SK-N-SH (cell line): ENCODE measurements around the gene ETNK2. TPM values are rescaled to one million over a fixed set of nuclear protein-coding genes. Genes with fewer than 3 reads are reported as not detected.

ENCODE experiments used
- CTCF ChIA-PET: fragments of 300-600, 350-600 bp; formaldehyde crosslinking; extraction: SDS; loops from one replicate; lab custom pipeline; 2021; lab: Yijun Ruan, JAX
- POLR2A ChIA-PET: fragments of 350-600 bp; sonication (Branson Sonifier 250); formaldehyde crosslinking; extraction: SDS; loops from one replicate; lab custom pipeline; 2020; ENCODE audit warnings: antibody characterized with exemption, inconsistent platforms; lab: Yijun Ruan, JAX
- DNase-seq: peaks from one replicate; pipeline ENCODE4 v3.0.0; 2012
- H2AFZ ChIP-seq: fragments of 200-600 bp; sonication (generic); 2 replicates; pipeline ENCODE4 v1.8.1; 2016; ENCODE audit warnings: antibody characterized with exemption, mild to moderate bottlenecking, low read depth
- H3F3A ChIP-seq: fragments of 200-600 bp; sonication (generic); replicated peaks from 2 replicates; pipeline ENCODE3; 2016; ENCODE audit warnings: antibody characterized with exemption, mild to moderate bottlenecking; ENCODE audit not compliant: insufficient read depth
- H3K27ac ChIP-seq, 2 experiments: fragments of 200-500 bp in 1 of 2; fragments of 200-600 bp in 1 of 2; sonication (Bioruptor generic) in 1 of 2; sonication (generic), shearing (Covaris generic) in 1 of 2; 2 replicates each; pipeline versions ENCODE4 v1.5.1 to v1.6.1; 2014 to 2016; ENCODE audit warnings: low read depth in 2 of 2, inconsistent platforms in 1 of 2, low read length in 1 of 2, mild to moderate bottlenecking in 1 of 2, mixed read lengths in 1 of 2
- H3K27me3 ChIP-seq: fragments of 200-600 bp; sonication (generic), shearing (Covaris generic); 2 replicates; pipeline ENCODE4 v1.6.1; 2016; ENCODE audit warnings: mixed run types; ENCODE audit not compliant: insufficient read depth
- H3K36me3 ChIP-seq, 2 experiments: fragments of 200-500 bp in 1 of 2; fragments of 200-600 bp in 1 of 2; sonication (Bioruptor generic) in 1 of 2; sonication (generic) in 1 of 2; replicated peaks in 1 of 2; 2 replicates each; pipeline versions ENCODE3 to v1.5.1; 2014 to 2016; ENCODE audit warnings: low read length in 1 of 2, mild to moderate bottlenecking in 1 of 2; ENCODE audit not compliant: insufficient read depth in 2 of 2, control insufficient read depth in 1 of 2
- H3K4me1 ChIP-seq, 2 experiments: fragments of 200-500 bp in 1 of 2; fragments of 200-600 bp in 1 of 2; sonication (Bioruptor generic) in 1 of 2; sonication (generic), shearing (Covaris generic) in 1 of 2; 2 replicates each; pipeline versions ENCODE4 v1.5.1 to v1.6.1; 2014 to 2016; ENCODE audit warnings: low read depth in 1 of 2, low read length in 1 of 2, mixed run types in 1 of 2; ENCODE audit not compliant: insufficient read depth in 2 of 2, control insufficient read depth in 1 of 2
- H3K4me2 ChIP-seq: fragments of 200-600 bp; sonication (generic), shearing (Covaris generic); 2 replicates; pipeline ENCODE4 v1.6.1; 2017; ENCODE audit warnings: mixed run types
- H3K4me3 ChIP-seq, 2 experiments: fragments of 200-500 bp in 1 of 2; fragments of 200-600 bp in 1 of 2; sonication (Bioruptor generic) in 1 of 2; sonication (generic), shearing (Covaris generic) in 1 of 2; 2 replicates each; pipeline versions ENCODE4 v1.5.1 to v1.8.1; 2014 to 2016; ENCODE audit warnings: low read depth in 2 of 2, inconsistent platforms in 1 of 2, low read length in 1 of 2, mild to moderate bottlenecking in 1 of 2, mixed read lengths in 1 of 2, moderate library complexity in 1 of 2
- H3K79me2 ChIP-seq: fragments of 200-600 bp; sonication (generic); 2 replicates; pipeline ENCODE4 v1.8.1; 2017; ENCODE audit warnings: mild to moderate bottlenecking; ENCODE audit not compliant: insufficient read depth
- H3K9ac ChIP-seq: fragments of 200-600 bp; sonication (generic); 2 replicates; pipeline ENCODE4 v1.6.1; 2017; ENCODE audit warnings: mixed run types
- H3K9me2 ChIP-seq: fragments of 200-600 bp; sonication (generic); 2 replicates; pipeline ENCODE4 v1.6.1; 2017; ENCODE audit warnings: mixed run types
- H3K9me3 ChIP-seq: fragments of 200-600 bp; sonication (generic); 2 replicates; pipeline ENCODE4 v1.6.1; 2017; ENCODE audit warnings: mixed run types, mild to moderate bottlenecking, moderate library complexity
- H4K20me1 ChIP-seq: fragments of 200-600 bp; sonication (generic); 2 replicates; pipeline ENCODE4 v1.6.1; 2017; ENCODE audit warnings: mild to moderate bottlenecking, mixed run types; ENCODE audit not compliant: insufficient read depth
- CTCF ChIP-seq: fragments of 200-600 bp; sonication (generic); IDR thresholded peaks from 2 replicates; pipeline ENCODE4 v1.6.1; 2017; ENCODE audit warnings: antibody characterized with exemption, mild to moderate bottlenecking, moderate library complexity
- EZH2phosphoT487 ChIP-seq: fragments of 200-600 bp; sonication (generic); IDR thresholded peaks from 2 replicates; pipeline ENCODE4 v1.6.1; 2017; ENCODE audit warnings: low read depth, mixed run types, mild to moderate bottlenecking, antibody characterized with exemption, moderate library complexity, borderline replicate concordance
- FOSL2 ChIP-seq: IDR thresholded peaks from 2 replicates; pipeline ENCODE4 v1.4.0; 2012; ENCODE audit warnings: low read depth, mild to moderate bottlenecking, moderate library complexity, borderline replicate concordance
- GABPA ChIP-seq: IDR thresholded peaks from 2 replicates; pipeline ENCODE4 v1.4.0; 2012; ENCODE audit warnings: low read depth, mild to moderate bottlenecking
- JUND ChIP-seq: IDR thresholded peaks from 2 replicates; pipeline ENCODE4 v1.4.0; 2012
- MAX ChIP-seq: IDR thresholded peaks from 2 replicates; pipeline ENCODE4 v1.4.0; 2012; ENCODE audit warnings: low read depth
- MXI1 ChIP-seq: IDR thresholded peaks from 2 replicates; pipeline ENCODE4 v1.6.1; 2012; ENCODE audit warnings: mild to moderate bottlenecking, low read depth, low read length, improper control_type of control experiment
- POLR2AphosphoS5 ChIP-seq: IDR thresholded peaks from 2 replicates; pipeline ENCODE4 v1.6.1; 2012; ENCODE audit warnings: low read depth, low read length
- RAD21 ChIP-seq: IDR thresholded peaks from 2 replicates; pipeline ENCODE4 v1.6.1; 2012; ENCODE audit warnings: mild to moderate bottlenecking, low read length
- RCOR1 ChIP-seq: fragments of 150-350 bp; IDR thresholded peaks from 2 replicates; pipeline ENCODE4 v1.6.1; 2017; ENCODE audit warnings: antibody characterized with exemption, low read length
- RFX5 ChIP-seq: IDR thresholded peaks from 2 replicates; pipeline ENCODE4 v1.6.1; 2012; ENCODE audit warnings: mild to moderate bottlenecking, improper control_type of control experiment, low read length
- SMC3 ChIP-seq: IDR thresholded peaks from 2 replicates; pipeline ENCODE4 v1.6.1; 2012; ENCODE audit warnings: low read depth, low read length, improper control_type of control experiment
- TAF1 ChIP-seq: IDR thresholded peaks from 2 replicates; pipeline ENCODE4 v1.6.1; 2012; ENCODE audit warnings: low read depth, mild to moderate bottlenecking, low read length, moderate library complexity, borderline replicate concordance
- TEAD4 ChIP-seq: IDR thresholded peaks from 2 replicates; pipeline ENCODE4 v1.4.0; 2012; ENCODE audit warnings: mild to moderate bottlenecking, borderline replicate concordance; ENCODE audit not compliant: insufficient read depth
- YY1 ChIP-seq: IDR thresholded peaks from 2 replicates; pipeline ENCODE4 v1.4.0; 2012; ENCODE audit warnings: low read depth, mild to moderate bottlenecking
- ZBTB33 ChIP-seq: IDR thresholded peaks from 2 replicates; pipeline ENCODE4 v1.4.0; 2012; ENCODE audit warnings: low read depth, borderline replicate concordance
- WGBS: methylation state at CpG from one replicate; pipeline ENCODE4 v1.1.6; 2017; ENCODE audit warnings: low lambda C conversion rate; 5-methylcytosine and 5-hydroxymethylcytosine counted together
- polyA plus RNA-seq, 3 experiments: library from polyadenylated mRNA; depleted of rRNA; stranded (reverse); fragments of >200 nt; gene quantifications; 2 replicates each; pipeline ENCODE4 v1.2.3, GENCODE V29; 2012

ETNK2 gene
- polyA plus RNA-seq, 1 of the 3 experiments (the other 2 are of a cell fraction) = 16.1 TPM

- Histone ChIP-seq H3K27ac (peak overlapping the region in 1 of 2 experiments; percentile 11; a peak in 1 of 4 replicates), H3K36me3 (no peaks in the 10 kb centered on the region), H3K4me3 (no peak overlapping the region), H3K9me3 (no peaks in the 10 kb centered on the region), H3K4me2 (no peak overlapping the region), H3K9me2 (no peaks in the 10 kb centered on the region), H4K20me1 (no peaks in the 10 kb centered on the region), H3K4me1 (peaks cover 32 to 57% of the 10 kb centered on the region in 2 experiments), H3K79me2 (no peaks in the 10 kb centered on the region), H3F3A (peaks cover 22% of the 10 kb centered on the region), H3K9ac (no peak overlapping the region), H2AFZ (no peak overlapping the region), H3K27me3 (no peaks in the 10 kb centered on the region)
- WGBS = 41% methylated on average over 5 of the region's 7 CpGs
- TF ChIP-seq POLR2AphosphoS5 = no peak
- TF ChIP-seq FOSL2 = no peak
- TF ChIP-seq ZBTB33 = no peak
- no peak for TF ChIP-seq EZH2phosphoT487
- no peak for TF ChIP-seq YY1
- no peak for TF ChIP-seq RCOR1
- TF ChIP-seq RAD21 = no peak
- TF ChIP-seq RFX5 = no peak
- TF ChIP-seq GABPA = no peak
- TF ChIP-seq TEAD4 = no peak
- no peak for TF ChIP-seq MXI1
- no peak for TF ChIP-seq TAF1
- no peak for TF ChIP-seq CTCF
- no peak for TF ChIP-seq SMC3
- no peak for TF ChIP-seq JUND
- TF ChIP-seq MAX = no peak
- POLR2A ChIA-PET = interaction anchor here (0.7 to 2.4 kb wide), 3 partner anchors 24 to 265 kb away, joined by 3 to 13 read pairs (median 5); partner anchors contain the start of gene ETNK2
- no peak for DNase-seq
- CTCF ChIA-PET = interaction anchor here (1.0 to 14.7 kb wide), 11 partner anchors 12 to 665 kb away, joined by 3 to 421 read pairs (median 6); partner anchors contain the start of genes ETNK2 and SNRPE
Observed at GRCh38 chr1:204126956-204127355, 24.9 kb downstream of the ETNK2 start.
